Epithelial cell of proximal tubule (primary cell): ENCODE data around the gene ADAM15. TPM values are rescaled to one million over a fixed set of nuclear protein-coding genes. Genes with fewer than 3 reads are reported as not detected.

Source experiments
- DNase-seq: peaks from one replicate; pipeline ENCODE4 v3.0.0-alpha.2; 2011; ENCODE audit warnings: low read depth
- H3K4me3 ChIP-seq: 2 replicates; pipeline ENCODE4 v1.5.1; 2011; ENCODE audit warnings: low read depth, mild to moderate bottlenecking, low read length
- CTCF ChIP-seq: conservative IDR thresholded peaks from 2 replicates; pipeline ENCODE4 v1.5.1; 2012; ENCODE audit warnings: low read depth, mild to moderate bottlenecking, low read length
- total RNA-seq: library from RNA; depleted of rRNA; stranded (reverse); fragments of >200 nt; gene quantifications from 2 replicates; pipeline ENCODE4 v1.2.3, GENCODE V29; 2015

The ADAM15 gene
- total RNA-seq, 1 donor from 2014 or later: 164 TPM

DNA sequence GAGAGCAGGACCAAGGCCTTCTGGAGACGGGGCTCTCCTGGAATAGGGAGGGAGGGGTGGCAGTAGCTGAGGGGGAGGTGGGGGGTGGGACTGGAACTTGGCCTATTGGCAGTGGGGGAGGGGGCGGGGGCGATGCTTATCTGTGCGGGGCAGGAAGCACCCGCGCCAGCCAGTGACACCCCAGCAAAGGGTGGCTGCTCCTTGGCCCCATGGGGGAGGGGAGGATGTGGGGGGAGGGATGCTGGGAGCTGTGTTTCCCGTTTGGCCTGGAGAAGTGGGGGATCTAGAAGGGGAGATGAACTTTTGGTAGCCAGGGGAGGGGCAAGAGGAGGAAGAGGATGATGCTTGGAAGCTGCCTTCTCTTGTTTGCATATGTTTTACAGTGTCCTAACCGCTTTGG, 37.5 kb upstream of the ADAM15 start:
- no peak for DNase-seq
- no peak for TF ChIP-seq CTCF
- H3K4me3 ChIP-seq: no peak overlapping the region

- H3K4me3 ChIP-seq: no peak overlapping the region
- DNase-seq: no peak
- TF ChIP-seq CTCF: no peak
Measured at GRCh38 chr1:155014709-155015508, 36.2 kb upstream of the ADAM15 start.

- no peak overlapping the region for H3K4me3 ChIP-seq
- no peak for DNase-seq
- TF ChIP-seq CTCF: no peak
Measured at GRCh38 chr1:155015527-155016230, 35.4 kb upstream of the ADAM15 start.

DNA sequence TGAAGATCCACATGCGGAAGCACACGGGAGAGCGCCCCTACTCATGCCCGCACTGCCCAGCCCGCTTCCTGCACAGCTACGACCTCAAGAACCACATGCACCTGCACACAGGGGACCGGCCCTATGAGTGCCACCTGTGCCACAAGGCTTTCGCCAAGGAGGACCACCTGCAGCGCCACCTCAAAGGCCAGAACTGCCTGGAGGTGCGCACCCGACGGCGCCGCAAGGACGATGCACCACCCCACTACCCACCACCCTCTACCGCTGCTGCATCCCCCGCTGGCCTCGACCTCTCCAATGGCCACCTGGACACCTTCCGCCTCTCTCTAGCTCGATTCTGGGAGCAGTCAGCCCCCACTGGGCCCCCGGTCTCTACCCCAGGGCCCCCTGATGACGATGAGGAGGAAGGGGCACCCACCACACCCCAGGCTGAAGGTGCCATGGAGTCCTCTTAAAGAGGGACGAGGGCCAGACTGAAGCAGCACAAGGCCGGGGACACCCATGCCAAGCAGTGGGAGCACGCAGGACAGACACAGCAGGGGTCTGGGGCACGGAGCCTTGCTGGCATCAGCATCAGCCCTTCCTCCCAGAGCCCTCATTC, 34.8 kb upstream of the ADAM15 start:
- no peak for DNase-seq
- no peak for TF ChIP-seq CTCF
- H3K4me3 ChIP-seq: no peak overlapping the region

GRCh38 chr1:155017041-155017945, 33.8 kb upstream of the ADAM15 start:
- no peak for DNase-seq
- peak overlapping the region; percentile 13 for H3K4me3 ChIP-seq
- peak; percentile 96 for TF ChIP-seq CTCF

- peak overlapping the region; percentile 13 for H3K4me3 ChIP-seq
- DNase-seq: no peak
- no peak for TF ChIP-seq CTCF
Measured at GRCh38 chr1:155017946-155018316, 33.2 kb upstream of the ADAM15 start.
